Coronary artery (tissue), 2 donors: ENCODE measurements around the gene PATJ.

ENCODE experiments used
- DNase-seq: peaks from one replicate; pipeline ENCODE4 v3.0.0-alpha.2; 2017; ENCODE audit warnings: low spot score
- H3K27ac ChIP-seq, 2 donors: fragments of 200-600 bp; sonication (generic); one replicate each; pipeline ENCODE4 v1.5.1; 2016 to 2019
- H3K4me3 ChIP-seq: fragments of 200-600 bp; sonication (generic); 2 replicates; pipeline ENCODE4 v1.5.1; 2016; ENCODE audit warnings: mild to moderate bottlenecking, moderate library complexity
- CTCF ChIP-seq: fragments of 200-600 bp; sonication (generic); IDR thresholded peaks from one replicate; pipeline ENCODE4 v1.5.1; 2019; ENCODE audit warnings: antibody characterized with exemption

The PATJ gene

DNA sequence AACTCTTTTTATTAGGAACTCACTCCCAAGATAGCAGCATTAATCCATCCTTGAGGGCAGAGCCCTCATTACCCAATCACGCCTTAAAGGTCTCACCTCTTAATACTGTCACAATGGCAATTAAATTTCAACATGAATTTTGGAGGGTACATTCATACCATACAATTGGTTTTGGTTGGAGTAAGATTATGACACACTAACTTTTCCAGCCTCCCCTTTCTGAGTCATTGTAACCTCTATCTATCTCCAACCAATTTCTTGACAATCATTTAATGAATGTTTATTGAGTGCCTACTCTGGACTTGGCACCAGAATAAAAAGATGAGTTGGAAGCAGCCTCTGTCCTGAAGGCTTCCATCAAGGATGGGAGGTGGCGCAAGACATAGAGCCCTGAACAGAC is 358.2 kb downstream of the PATJ start:
- no peak for DNase-seq
- TF ChIP-seq CTCF: no peak
- Histone ChIP-seq H3K4me3 (no peak overlapping the region), H3K27ac (no peak overlapping the region)

- no peak overlapping the region for H3K4me3 ChIP-seq
- TF ChIP-seq CTCF: no peak
- no peak overlapping the region for H3K27ac ChIP-seq
- no peak for DNase-seq
These were observed 361.6 kb downstream of the PATJ start for GRCh38 chr1:62103846-62104245.

DNA sequence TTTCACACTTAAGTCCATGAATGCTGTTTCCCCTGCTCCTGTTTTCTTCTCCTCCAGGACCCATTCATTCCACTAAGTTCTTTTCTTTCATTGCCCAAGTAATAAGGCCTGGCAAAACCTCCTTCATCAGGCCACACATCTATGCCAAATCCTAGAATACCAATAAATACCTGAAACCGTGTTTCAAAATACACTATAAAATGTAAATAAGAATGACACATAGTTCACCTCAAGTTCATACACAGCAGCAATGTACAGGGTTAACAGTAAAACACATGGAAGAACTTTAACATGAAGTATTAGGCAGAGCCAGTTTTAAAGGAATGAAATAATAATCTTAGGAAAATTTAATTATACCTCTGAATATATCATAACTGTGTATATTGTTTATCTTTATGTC is 365.6 kb downstream of the PATJ start:
- DNase-seq: no peak
- no peak for TF ChIP-seq CTCF
- no peak overlapping the region for H3K4me3 ChIP-seq
- no peak overlapping the region for H3K27ac ChIP-seq

DNA sequence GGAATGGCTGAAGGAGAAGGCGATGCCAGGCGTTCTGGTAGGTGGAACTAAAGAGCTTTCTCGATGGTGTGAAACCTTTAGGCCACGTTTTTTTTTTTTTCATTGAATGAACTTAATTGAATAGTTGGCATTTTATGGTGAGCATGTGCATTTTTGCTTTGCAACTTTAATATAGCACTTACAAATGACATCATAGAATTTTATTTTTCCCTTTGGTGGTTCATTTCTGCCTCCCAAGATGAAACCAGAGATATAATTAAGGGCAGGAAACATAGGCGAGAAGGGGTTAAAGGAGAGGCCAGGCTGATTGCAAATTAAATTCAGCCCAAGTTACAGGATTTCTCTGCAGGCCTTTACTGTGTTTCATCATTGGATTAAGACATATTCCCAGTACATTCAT is 366.8 kb downstream of the PATJ start:
- Histone ChIP-seq H3K27ac (no peak overlapping the region), H3K4me3 (no peak overlapping the region)
- no peak for TF ChIP-seq CTCF
- no peak for DNase-seq

GRCh38 chr1:62110198-62110817 is 368.0 kb downstream of the PATJ start:
- H3K27ac ChIP-seq: no peak overlapping the region
- TF ChIP-seq CTCF: no peak
- DNase-seq: no peak

DNA sequence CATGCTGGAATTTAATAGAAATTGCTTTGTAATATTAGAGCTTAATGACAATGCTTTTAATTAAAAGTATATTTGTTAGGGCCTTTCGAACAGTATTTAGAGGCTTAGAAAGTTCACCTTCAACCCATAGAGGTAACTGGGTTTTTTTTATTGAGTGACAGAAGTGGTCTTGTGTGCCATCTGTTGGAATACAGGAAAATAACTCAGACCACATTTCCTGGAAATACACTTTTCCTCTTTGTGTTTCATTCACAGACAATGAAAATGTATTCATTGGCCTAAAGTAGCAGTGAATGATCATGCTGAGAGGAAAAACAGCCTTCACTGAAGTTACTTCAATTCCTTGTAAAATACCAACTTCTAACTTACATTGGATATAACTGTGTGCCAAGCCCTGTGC is 368.8 kb downstream of the PATJ start:
- DNase-seq: no peak
- no peak overlapping the region for H3K27ac ChIP-seq
- no peak overlapping the region for H3K4me3 ChIP-seq
- no peak for TF ChIP-seq CTCF

More at GRCh38 chr1:62110198-62110817, 368.0 kb downstream of the PATJ start:
- H3K4me3 ChIP-seq: no peak overlapping the region

DNA sequence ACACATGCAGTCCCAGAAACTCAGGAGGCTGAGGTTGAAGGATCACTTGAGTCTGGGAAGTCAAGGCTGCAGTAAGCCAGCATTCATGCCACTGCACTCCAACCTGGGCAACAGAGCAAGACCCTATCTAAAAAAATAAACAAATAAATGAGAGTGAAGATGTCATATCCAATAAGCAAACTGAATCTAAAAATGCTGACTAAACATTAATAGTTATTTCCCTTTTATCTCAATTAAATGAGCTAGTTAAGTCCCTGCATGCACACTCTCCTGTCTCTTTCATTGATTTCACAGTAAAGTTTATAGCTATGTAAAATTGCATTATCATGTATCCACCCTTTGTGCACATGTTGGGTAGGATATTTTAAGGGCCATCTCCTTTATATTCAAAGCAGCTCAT is 371.2 kb downstream of the PATJ start:
- H3K27ac ChIP-seq: no peak overlapping the region
- TF ChIP-seq CTCF: no peak
- DNase-seq: no peak
- H3K4me3 ChIP-seq: no peak overlapping the region
